Endodermal cell (in vitro differentiated cells): Measurements from ENCODE around the gene CNGB1. TPM values are rescaled to one million over a fixed set of nuclear protein-coding genes. Genes with fewer than 3 reads are reported as not detected.
"Not testable (repeated sequence)": the region's sequence is repeated elsewhere in the genome, so short reads cannot be mapped to it uniquely, and the experiment has no call there.

Source experiments
- DNase-seq: peaks from one replicate; pipeline ENCODE4 v3.0.0-alpha.2; 2017
- H3K27ac ChIP-seq: 2 replicates; pipeline ENCODE4 v1.5.1; 2013; ENCODE audit warnings: mild to moderate bottlenecking, low read depth, low read length, moderate library complexity
- H3K27me3 ChIP-seq: 2 replicates; pipeline ENCODE4 v1.6.1; 2013; ENCODE audit warnings: mild to moderate bottlenecking, low read length, moderate library complexity; ENCODE audit not compliant: insufficient read depth, control insufficient read depth, poor library complexity, severe bottlenecking
- H3K36me3 ChIP-seq: 2 replicates; pipeline ENCODE4 v1.7.0; 2013; ENCODE audit warnings: mild to moderate bottlenecking, low read length, moderate library complexity; ENCODE audit not compliant: control insufficient read depth, insufficient read depth
- H3K4me1 ChIP-seq: one replicate; pipeline ENCODE4 v1.7.0; 2013; ENCODE audit warnings: low read length; ENCODE audit not compliant: control insufficient read depth, insufficient read depth
- H3K4me3 ChIP-seq: 2 replicates; pipeline ENCODE4 v1.5.1; 2013; ENCODE audit warnings: mild to moderate bottlenecking, low read length, moderate library complexity
- H3K9ac ChIP-seq: 2 replicates; pipeline ENCODE4 v1.6.1; 2013; ENCODE audit warnings: mild to moderate bottlenecking, low read length, moderate library complexity; ENCODE audit not compliant: poor library complexity, severe bottlenecking; ENCODE audit errors: extremely low read depth
- H3K9me3 ChIP-seq: 2 replicates; pipeline ENCODE4 v1.6.1; 2013; ENCODE audit warnings: mild to moderate bottlenecking, low read length, moderate library complexity; ENCODE audit not compliant: control insufficient read depth
- H3K27ac Mint-ChIP-seq: 2 replicates; pipeline ENCODE4 v1.8.0; 2020; ENCODE audit warnings: mixed read lengths
- H3K27me3 Mint-ChIP-seq: 2 replicates; pipeline ENCODE4 v1.8.0; 2021; ENCODE audit warnings: mild to moderate bottlenecking, mixed read lengths; ENCODE audit not compliant: insufficient read depth
- H3K36me3 Mint-ChIP-seq: 2 replicates; pipeline ENCODE4 v1.8.0; 2020; ENCODE audit warnings: low read depth, mixed read lengths
- H3K4me1 Mint-ChIP-seq: 2 replicates; pipeline ENCODE4 v1.8.0; 2020; ENCODE audit warnings: mixed read lengths
- H3K4me3 Mint-ChIP-seq: 2 replicates; pipeline ENCODE4 v1.8.0; 2020; ENCODE audit warnings: mild to moderate bottlenecking, moderate library complexity, mixed read lengths
- H3K9me3 Mint-ChIP-seq: 2 replicates; pipeline ENCODE4 v1.8.0; 2020; ENCODE audit warnings: mild to moderate bottlenecking, mixed read lengths
- WGBS, 2 experiments: methylation state at CpG; one replicate each; pipeline versions ENCODE4 v1.1.5 to v1.1.7; 2013; ENCODE audit warnings: missing lambda C conversion rate in 2 of 2, mixed read lengths in 1 of 2; ENCODE audit not compliant: insufficient coverage in 1 of 2, insufficient read length in 1 of 2; 5-methylcytosine and 5-hydroxymethylcytosine counted together
- total RNA-seq, 2 donors: library from RNA; stranded (reverse); fragmentation: NEBNext Ultra II Directional in 1 of 2; extraction: Animal tissue kit (Norgen Biotek cat#: 25700) in 1 of 2; gene quantifications; 2 replicates in 1 of 2; 3 replicates in 1 of 2; pipeline ENCODE4 v1.2.1, GENCODE V29; 2021
- TF ChIP-seq, protein P1 (sequence below): fragments of 200-600 bp; sonication (generic); conservative IDR thresholded peaks from 2 replicates; pipeline ENCODE4 v1.5.0; 2021; ENCODE audit warnings: antibody characterized with exemption, mild to moderate bottlenecking

The CNGB1 gene
- total RNA-seq, 2 donors from 2014 or later: 0.29 to 0.60 TPM

DNA sequence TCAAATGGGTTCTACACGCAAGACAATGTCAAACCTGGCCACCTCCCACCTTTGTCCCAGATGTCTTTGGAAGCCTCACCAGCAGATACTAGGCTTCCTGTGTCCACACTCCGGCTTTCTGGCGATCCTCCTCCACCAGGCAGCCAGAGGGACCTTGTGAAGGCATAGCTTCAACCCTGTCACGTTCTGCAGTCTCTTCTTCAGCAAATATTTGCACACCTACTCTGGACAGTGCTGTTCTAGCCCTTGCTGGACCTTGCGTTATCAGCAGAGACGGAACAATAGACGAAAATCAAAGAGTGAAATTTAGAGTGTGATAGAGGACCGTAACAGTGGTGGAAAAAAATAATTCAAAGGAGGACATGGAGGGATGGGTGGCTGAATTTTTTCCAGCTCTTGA is 130.1 kb downstream of the CNGB1 start:
- no peak for DNase-seq
- H3K27me3 ChIP-seq: no peaks in the 10 kb centered on the region
- H3K27me3 Mint-ChIP-seq: no peaks in the 10 kb centered on the region
- no peaks in the 10 kb centered on the region for H3K36me3 ChIP-seq
- peaks cover 4% of the 10 kb centered on the region for H3K4me1 ChIP-seq
- no peaks in the 10 kb centered on the region for H3K36me3 Mint-ChIP-seq
- TF ChIP-seq, protein P1, sequence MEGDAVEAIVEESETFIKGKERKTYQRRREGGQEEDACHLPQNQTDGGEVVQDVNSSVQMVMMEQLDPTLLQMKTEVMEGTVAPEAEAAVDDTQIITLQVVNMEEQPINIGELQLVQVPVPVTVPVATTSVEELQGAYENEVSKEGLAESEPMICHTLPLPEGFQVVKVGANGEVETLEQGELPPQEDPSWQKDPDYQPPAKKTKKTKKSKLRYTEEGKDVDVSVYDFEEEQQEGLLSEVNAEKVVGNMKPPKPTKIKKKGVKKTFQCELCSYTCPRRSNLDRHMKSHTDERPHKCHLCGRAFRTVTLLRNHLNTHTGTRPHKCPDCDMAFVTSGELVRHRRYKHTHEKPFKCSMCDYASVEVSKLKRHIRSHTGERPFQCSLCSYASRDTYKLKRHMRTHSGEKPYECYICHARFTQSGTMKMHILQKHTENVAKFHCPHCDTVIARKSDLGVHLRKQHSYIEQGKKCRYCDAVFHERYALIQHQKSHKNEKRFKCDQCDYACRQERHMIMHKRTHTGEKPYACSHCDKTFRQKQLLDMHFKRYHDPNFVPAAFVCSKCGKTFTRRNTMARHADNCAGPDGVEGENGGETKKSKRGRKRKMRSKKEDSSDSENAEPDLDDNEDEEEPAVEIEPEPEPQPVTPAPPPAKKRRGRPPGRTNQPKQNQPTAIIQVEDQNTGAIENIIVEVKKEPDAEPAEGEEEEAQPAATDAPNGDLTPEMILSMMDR: no peak
- no peak overlapping the region for H3K27ac Mint-ChIP-seq
- H3K9me3 Mint-ChIP-seq: no peaks in the 10 kb centered on the region
- H3K4me1 Mint-ChIP-seq: peaks cover 29% of the 10 kb centered on the region
- H3K27ac ChIP-seq: no peak overlapping the region
- H3K4me3 ChIP-seq: no peak overlapping the region
- H3K9ac ChIP-seq: no peak overlapping the region
- no peaks in the 10 kb centered on the region for H3K9me3 ChIP-seq
- no peak overlapping the region for H3K4me3 Mint-ChIP-seq
- WGBS, 2 experiments: 93 to 95% methylated on average over 8 of the region's 8 CpGs

DNA sequence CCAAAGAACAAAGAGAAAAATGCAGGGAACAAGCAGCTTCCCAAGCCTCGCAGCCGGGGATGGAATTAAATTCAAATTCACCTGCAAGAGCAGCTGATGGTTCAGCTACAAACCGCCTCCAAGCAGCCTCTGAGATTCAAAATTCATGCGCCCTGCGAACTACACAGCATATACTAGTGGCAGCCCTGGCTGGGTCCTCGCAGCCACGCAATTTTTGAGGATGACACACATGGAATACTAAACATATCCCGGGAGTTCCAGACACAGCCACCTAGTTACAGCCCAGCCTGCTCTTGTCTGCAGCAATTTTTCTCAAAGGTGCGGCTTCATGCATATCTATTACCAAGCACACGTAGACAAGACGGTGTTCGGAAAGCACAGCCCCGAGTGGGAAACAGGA is 132.8 kb downstream of the CNGB1 start:
- no peaks in the 10 kb centered on the region for H3K27me3 Mint-ChIP-seq
- Histone ChIP-seq H3K9ac (no peak overlapping the region), H3K27ac (peak overlapping the region; percentile 75), H3K4me3 (no peak overlapping the region), H3K4me1 (no peaks in the 10 kb centered on the region), H3K36me3 (no peaks in the 10 kb centered on the region), H3K27me3 (no peaks in the 10 kb centered on the region), H3K9me3 (no peaks in the 10 kb centered on the region)
- H3K4me1 Mint-ChIP-seq: peaks cover 19% of the 10 kb centered on the region
- TF ChIP-seq, protein P1: no peak
- H3K36me3 Mint-ChIP-seq: no peaks in the 10 kb centered on the region
- 74 to 85% methylated on average over 13 of the region's 13 CpGs for WGBS, 2 experiments
- H3K4me3 Mint-ChIP-seq: no peak overlapping the region
- no peaks in the 10 kb centered on the region for H3K9me3 Mint-ChIP-seq
- no peak for DNase-seq
- no peak overlapping the region for H3K27ac Mint-ChIP-seq

DNA sequence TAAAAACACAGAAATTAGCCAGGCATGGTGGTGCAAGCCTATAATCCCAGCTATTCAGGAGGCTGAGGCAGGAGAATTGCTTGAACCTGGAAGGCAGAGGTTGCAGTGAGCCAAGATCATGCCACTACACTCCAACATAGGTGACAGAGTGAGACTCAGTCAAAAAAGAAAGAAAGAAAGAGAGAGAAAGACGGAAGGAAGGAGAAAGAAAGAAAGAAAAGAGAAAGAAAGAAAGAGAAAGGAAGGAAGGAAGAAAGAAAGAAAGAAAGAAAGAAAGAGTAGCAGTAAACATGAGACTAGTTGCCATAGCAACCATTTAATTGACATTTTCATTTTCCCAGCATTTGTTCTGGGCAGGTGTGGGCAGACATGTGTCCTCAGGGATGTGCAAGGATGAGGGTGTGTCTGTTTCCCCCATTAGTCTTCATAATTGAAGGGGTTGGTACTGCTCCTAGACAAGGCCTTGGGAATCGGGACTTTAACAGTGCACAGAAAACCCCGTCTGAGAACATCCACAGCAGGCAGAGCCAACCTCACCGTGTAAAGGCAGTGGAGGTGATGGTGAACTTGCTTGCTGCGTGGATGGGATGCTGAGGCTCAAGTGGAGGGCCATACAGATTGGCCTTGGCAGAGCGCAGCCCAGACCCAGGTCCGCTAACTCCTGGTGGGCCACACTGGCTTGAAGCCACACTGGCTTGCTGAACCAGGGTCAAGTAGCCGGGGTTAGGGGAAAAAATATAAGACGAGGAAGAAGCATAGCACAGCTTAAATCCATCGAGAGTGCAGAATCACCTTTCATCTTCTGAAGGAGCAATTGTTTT is 133.4 kb downstream of the CNGB1 start:
- Histone ChIP-seq H3K9me3 (no peaks in the 10 kb centered on the region), H3K27ac (peak overlapping the region; percentile 75), H3K4me3 (no peak overlapping the region), H3K4me1 (no peaks in the 10 kb centered on the region), H3K36me3 (no peaks in the 10 kb centered on the region), H3K27me3 (no peaks in the 10 kb centered on the region), H3K9ac (no peak overlapping the region)
- TF ChIP-seq, protein P1: no peak
- Mint-ChIP-seq H3K4me1 (peaks cover 19% of the 10 kb centered on the region), H3K27ac (no peak overlapping the region), H3K27me3 (no peaks in the 10 kb centered on the region), H3K9me3 (no peaks in the 10 kb centered on the region), H3K4me3 (no peak overlapping the region), H3K36me3 (no peaks in the 10 kb centered on the region)
- DNase-seq: no peak
- WGBS, 2 experiments: 87 to 94% methylated on average over 10 of the region's 10 CpGs

DNA sequence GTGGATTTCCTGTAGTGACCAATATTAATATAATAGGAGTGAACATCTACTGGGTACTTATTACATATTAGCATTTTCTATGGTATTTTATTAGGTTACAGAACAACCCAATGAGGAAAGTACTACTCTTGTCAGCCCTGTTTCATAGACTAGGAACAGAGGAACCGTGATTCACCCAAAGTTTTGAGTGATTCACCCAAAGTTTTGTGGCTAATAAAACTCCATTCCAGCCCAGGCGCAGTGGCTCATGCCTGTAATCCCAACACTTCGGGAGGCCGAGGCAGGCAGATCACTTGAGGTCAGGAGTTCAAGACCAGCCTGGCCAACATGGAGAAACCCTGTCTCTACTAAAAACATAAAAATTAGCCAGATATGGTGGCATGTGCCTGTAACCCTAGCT is 135.5 kb downstream of the CNGB1 start:
- not testable (repeated sequence) for H3K9ac ChIP-seq, H3K36me3 Mint-ChIP-seq, H3K27me3 ChIP-seq, H3K9me3 Mint-ChIP-seq, H3K9me3 ChIP-seq, H3K27me3 Mint-ChIP-seq, H3K36me3 ChIP-seq, H3K4me1 ChIP-seq, H3K4me3 Mint-ChIP-seq, H3K27ac ChIP-seq, DNase-seq, H3K27ac Mint-ChIP-seq, H3K4me3 ChIP-seq
- 86 to 93% methylated on average over 3 to 4 of the region's 4 CpGs for WGBS, 2 experiments
- H3K4me1 Mint-ChIP-seq: peaks cover 16% of the 10 kb centered on the region
